Measurements from ENCODE around the gene HDAC2.

Gene HDAC2

GRCh38 chr6:113909224-113909856 is 61.6 kb downstream of the HDAC2 start:
- DNase-seq = peak; percentile 38 to 66

- no peak for DNase-seq
Measured at GRCh38 chr6:113908801-113909200, 62.1 kb downstream of the HDAC2 start.

- no peak for DNase-seq
Measured at GRCh38 chr6:113907102-113907815, 63.7 kb downstream of the HDAC2 start.

GRCh38 chr6:113903666-113904330 is 67.2 kb downstream of the HDAC2 start:
- no peak for DNase-seq

- DNase-seq = no peak
Measured at GRCh38 chr6:113901482-113901881, 69.5 kb downstream of the HDAC2 start.

- no peak for DNase-seq
Measured at GRCh38 chr6:113894712-113895674, 76.0 kb downstream of the HDAC2 start.

GRCh38 chr6:113893866-113894265 is 77.1 kb downstream of the HDAC2 start:
- DNase-seq = no peak

- no peak for DNase-seq
Measured at GRCh38 chr6:113893451-113893850, 77.5 kb downstream of the HDAC2 start.

GRCh38 chr6:113888956-113889630 is 81.9 kb downstream of the HDAC2 start:
- no peak for DNase-seq

- DNase-seq = no peak
Measured at GRCh38 chr6:113888493-113888892, 82.5 kb downstream of the HDAC2 start.

- no peak for DNase-seq
Measured at GRCh38 chr6:113886512-113886911, 84.4 kb downstream of the HDAC2 start.

GRCh38 chr6:113884011-113884410 is 86.9 kb downstream of the HDAC2 start:
- no peak for DNase-seq
